Measurements from ENCODE around the gene POLK. TPM values are rescaled to one million over a fixed set of nuclear protein-coding genes. Genes with fewer than 3 reads are reported as not detected.

The POLK gene
- total RNA-seq, 4 donors from 2014 or later, result 34.5 to 60.0 (median 45.0) TPM

- TF ChIP-seq CTCF (IDR thresholded peaks at IDR 0.05; ENCODE audit: low read depth), result no peak
Measured at GRCh38 chr5:75550597-75550996, 38.9 kb downstream of the POLK start.

- no peak for TF ChIP-seq CTCF (IDR thresholded peaks at IDR 0.05; ENCODE audit: low read depth)
Measured at GRCh38 chr5:75551471-75551870, 39.8 kb downstream of the POLK start.

GRCh38 chr5:75552764-75553163, 41.1 kb downstream of the POLK start:
- no peak for TF ChIP-seq CTCF (IDR thresholded peaks at IDR 0.05; ENCODE audit: low read depth)

- TF ChIP-seq CTCF (IDR thresholded peaks at IDR 0.05; ENCODE audit: low read depth), result no peak
Measured at GRCh38 chr5:75553358-75553757, 41.7 kb downstream of the POLK start.

GRCh38 chr5:75558221-75558620, 46.5 kb downstream of the POLK start:
- TF ChIP-seq CTCF (IDR thresholded peaks at IDR 0.05; ENCODE audit: low read depth), result no peak

- TF ChIP-seq CTCF (IDR thresholded peaks at IDR 0.05; ENCODE audit: low read depth), result no peak
Measured at GRCh38 chr5:75558981-75559632, 47.4 kb downstream of the POLK start.

GRCh38 chr5:75566710-75567309, 55.1 kb downstream of the POLK start:
- TF ChIP-seq CTCF (IDR thresholded peaks at IDR 0.05; ENCODE audit: low read depth), result no peak

All from subcutaneous adipose tissue (tissue), 4 donors.